HG03045 (cell line): Measurements from ENCODE around the gene MYO15B.

Source experiments
- ATAC-seq: cut with Tn5 transposase; IDR thresholded peaks from one replicate; pipeline ENCODE4 v1.9.1; 2021; ENCODE audit warnings: mild to moderate bottlenecking, moderate library complexity; ENCODE audit not compliant: unreplicated experiment

MYO15B gene

DNA sequence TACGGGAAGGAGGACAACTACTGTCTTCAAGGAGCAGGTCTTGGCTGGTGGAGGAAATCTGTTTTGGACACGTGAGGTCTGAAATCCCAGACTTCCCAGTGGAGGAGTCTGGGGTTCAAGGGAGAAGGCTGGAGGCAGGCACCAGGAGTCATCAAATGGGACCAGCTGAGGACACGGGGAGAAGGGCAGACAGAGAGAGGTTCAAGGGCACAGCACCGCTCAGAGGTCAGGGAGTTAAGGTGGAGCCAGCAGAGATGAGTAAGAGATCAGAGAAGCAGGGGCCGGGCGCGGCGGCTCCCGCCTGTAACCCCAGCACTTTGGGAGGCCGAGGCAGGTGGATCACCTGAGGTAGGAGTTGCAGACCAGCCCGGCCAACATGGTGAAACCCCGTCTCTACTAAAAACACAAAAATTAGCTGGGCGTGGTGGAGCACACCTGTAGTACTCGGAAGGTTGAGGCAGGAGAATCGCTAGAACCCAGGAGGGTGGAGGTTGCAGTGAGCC lies 35.2 kb downstream of the MYO15B start:
- no peak for ATAC-seq

GRCh38 chr17:75623386-75623785 lies 35.8 kb downstream of the MYO15B start:
- ATAC-seq = no peak

GRCh38 chr17:75624021-75624420 lies 36.4 kb downstream of the MYO15B start:
- ATAC-seq = no peak

DNA sequence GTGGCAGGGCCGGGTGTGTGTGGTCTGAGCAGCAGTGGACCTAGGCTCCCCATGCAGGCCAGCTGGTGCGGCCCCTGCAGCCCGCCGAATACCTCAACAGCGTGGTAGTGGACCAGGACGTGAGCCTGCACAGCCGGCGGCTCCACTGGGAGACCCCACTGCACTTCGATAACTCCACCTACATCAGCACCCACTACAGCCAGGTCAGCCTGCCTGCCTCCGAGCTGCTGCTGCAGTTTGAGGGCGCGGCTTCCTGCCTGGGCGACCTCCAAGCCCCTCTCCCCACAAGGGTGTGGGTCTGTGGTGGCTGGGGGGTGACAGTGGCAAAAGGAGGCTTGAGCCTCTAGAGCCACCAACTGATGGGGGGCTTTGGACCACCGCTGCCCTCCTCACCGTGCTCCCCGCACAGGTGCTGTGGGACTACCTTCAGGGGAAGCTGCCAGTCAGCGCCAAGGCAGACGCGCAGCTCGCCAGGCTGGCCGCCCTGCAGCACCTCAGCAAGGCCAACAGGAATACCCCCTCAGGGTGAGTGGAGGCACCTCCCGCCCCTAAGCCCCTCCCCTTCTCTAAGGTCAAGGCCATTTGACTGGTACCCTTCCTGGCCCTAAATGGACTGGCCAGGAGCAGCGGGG lies 37.2 kb downstream of the MYO15B start:
- no peak for ATAC-seq

GRCh38 chr17:75625813-75626486 lies 38.4 kb downstream of the MYO15B start:
- no peak for ATAC-seq

GRCh38 chr17:75626496-75627038 lies 39.0 kb downstream of the MYO15B start:
- no peak for ATAC-seq

- no peak for ATAC-seq
Observed at GRCh38 chr17:75627094-75627493, 39.5 kb downstream of the MYO15B start.

GRCh38 chr17:75628425-75628824 lies 40.8 kb downstream of the MYO15B start:
- ATAC-seq = no peak

- ATAC-seq = no peak
Observed at GRCh38 chr17:75629157-75629556, 41.6 kb downstream of the MYO15B start.

DNA sequence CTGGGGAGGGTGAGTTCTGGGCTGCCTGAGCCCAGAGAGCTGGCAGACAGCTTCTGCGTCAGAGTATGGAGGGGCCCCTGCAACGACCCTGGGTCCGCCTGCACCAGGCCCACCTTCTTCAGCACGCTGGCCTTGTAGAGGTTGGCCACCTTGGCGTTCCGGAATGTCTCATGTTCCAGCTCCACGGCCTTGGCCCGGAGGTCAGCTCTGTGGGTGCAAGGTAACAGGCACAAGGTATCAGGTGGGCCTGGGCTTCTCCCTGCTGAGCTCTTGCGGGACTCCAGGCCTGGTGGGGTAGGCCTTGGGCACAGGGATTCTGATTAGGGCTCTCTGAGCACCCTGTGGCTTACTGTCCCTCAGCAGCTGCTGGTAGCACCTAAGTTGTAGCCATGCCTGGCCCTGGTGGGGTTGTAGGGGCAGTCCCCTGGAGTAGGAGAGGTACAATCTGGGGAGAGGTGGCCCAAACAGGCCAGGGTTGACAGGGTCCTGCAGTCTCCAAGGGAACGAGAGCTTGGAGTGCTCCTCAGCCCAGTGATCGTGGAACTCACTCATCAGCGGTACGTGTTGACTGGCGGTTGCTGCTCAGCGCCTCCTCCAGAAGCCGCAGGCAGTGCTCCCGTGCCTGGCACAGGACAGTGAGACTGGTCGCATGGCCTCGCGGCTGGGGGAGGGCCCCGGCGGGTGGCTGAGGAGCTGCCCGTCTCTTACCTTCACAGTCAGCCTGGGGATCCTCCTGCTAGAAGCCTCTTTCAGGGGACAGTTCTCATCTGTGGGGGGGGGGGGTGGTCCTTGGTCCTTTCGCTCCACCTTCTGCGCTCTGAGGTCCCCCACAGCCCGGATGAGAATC lies 42.7 kb downstream of the MYO15B start:
- ATAC-seq = no peak

DNA sequence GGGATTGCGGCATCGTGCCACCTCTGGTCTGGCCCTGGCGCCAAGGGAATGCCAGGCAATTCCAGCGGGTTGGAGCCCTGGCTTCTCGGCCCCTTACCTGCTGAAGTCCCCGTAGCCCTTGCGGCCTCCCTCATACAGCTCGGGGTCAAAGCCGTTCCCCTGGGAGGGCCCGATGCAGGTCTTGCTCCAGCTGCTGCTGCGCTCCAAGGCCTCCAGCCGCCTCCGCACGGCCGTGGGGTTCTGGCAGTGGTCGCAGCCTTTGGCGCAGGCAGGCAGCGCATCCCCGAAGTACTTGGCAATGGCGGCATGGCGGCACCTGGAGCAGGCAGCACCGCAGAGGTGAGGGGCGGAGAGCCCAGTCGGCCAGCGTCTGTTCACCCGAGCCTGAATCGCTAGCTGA lies 43.8 kb downstream of the MYO15B start:
- no peak for ATAC-seq

DNA sequence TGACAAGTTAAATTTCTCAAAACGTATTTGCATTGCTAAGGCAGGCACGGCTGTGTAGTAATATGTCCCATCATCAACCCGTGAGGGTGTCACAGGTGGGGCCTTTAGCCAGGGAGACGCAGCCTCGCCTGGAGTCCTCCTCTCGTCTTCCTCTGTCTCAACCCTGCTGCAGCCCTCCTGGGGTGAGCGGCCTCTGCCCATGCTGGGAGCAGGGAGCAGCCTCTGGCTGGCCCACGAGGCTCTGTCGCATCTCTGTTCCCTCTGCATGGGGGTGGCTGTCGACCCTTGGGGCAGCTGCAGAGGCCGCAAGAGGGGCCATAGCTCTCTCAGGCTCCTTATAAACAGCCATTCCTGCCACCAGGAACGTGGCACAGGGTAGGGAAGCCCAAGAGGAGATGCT lies 44.8 kb downstream of the MYO15B start:
- ATAC-seq = no peak

- ATAC-seq = no peak
Observed at GRCh38 chr17:75632863-75633485, 45.4 kb downstream of the MYO15B start, which contains the start of gene SMIM5. Gene SMIM5, plus strand, starts transcription at chr17:75633434. Its CDS starts 6,768 bp downstream, at chr17:75640202.

DNA sequence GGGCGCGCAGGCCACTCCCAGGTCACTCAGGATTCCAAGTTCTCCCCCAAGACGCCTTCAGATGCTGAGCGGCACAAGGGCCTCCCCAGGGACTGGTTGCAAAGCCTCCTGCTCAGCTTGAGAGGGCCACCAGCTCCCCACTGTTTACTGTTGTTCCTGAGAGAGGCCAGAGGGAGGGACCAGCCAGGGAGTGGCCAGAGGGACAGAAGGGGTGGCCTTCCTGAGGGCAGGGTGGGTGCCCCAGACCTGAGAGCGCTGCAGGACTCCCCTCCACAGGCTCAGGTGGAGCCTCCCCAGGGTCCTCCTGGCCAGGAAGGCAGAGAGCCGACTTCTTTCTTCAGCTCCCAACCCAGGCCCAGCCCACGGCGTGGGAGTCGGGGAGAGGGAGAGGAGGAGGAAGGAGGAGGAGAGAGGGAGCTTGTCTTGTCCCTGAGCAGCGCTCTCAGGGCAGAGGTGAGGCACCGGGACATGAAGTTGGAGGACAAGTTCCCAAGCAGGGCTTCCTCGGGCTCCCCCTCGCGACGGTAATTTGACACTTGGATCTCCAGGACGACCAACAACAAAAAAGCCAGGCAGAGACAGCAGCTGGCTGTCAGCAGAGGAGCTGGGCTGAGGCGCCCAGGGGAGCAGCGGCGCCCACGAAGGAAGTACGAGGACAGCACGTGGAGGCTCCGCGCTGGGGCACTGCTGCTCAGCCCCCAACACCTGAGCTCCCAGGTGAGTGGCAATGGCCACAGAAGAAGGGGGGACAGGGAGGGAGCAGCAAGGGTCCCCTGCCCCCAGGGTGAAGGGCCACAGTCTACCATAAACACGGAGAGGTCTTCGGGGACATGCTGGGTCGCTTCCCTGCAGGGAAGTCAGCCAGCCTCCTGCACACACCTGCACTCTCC lies 46.1 kb downstream of the MYO15B start:
- no peak for ATAC-seq

GRCh38 chr17:75634376-75634740 lies 46.8 kb downstream of the MYO15B start:
- no peak for ATAC-seq

GRCh38 chr17:75634754-75635609 lies 47.4 kb downstream of the MYO15B start:
- no peak for ATAC-seq

GRCh38 chr17:75635610-75636202 lies 48.1 kb downstream of the MYO15B start:
- ATAC-seq = no peak

DNA sequence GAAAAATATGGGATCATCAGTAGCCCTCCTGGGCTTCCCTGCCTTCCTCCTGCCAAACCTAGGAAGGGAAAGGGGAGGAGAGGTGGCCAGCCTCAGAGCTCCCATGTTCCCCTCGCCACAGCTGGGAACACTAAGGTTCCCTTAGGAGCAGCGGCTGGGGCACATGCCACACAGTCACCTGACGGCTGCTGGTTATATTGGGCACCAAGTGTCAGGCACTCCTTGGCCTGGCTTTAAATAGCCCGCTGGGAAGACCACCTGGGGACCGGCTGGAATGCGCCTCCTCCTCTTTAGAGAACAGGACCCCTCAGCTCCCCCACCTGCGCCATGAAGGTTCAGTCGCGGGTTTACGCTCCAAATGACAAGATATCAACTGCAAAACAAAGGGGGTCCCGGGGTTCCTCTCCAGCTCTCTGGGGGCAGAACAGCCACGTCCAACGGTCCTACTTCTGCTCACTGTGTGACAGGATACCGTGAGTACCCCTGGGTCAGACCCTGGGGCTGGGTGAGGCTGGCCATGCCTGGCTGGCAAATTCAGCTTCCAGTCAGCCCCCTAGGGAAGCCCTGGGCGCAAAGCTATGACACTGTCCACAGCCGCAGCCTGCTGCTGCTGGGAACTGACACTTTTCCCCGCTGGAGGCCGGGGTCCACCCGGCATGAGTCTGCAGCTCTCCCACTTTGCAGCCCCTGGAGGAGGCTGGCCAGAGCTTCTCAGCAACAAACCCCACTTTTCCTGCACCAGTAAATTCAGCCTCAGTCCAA lies 49.0 kb downstream of the MYO15B start:
- no peak for ATAC-seq
